Skeletal muscle cell (primary cell): ENCODE measurements around the gene ANKRD55.
"Not testable (repeated sequence)": the region's sequence is repeated elsewhere in the genome, so short reads cannot be mapped to it uniquely, and the experiment has no call there.

Experiments
- DNase-seq: peaks from one replicate; pipeline ENCODE4 v3.0.0-alpha.2; 2010; ENCODE audit warnings: low read depth
- H3K4me3 ChIP-seq: 2 replicates; pipeline ENCODE4 v1.5.1; 2011; ENCODE audit warnings: low read depth, mild to moderate bottlenecking, control low read depth, low read length, moderate library complexity

ANKRD55 gene

DNA sequence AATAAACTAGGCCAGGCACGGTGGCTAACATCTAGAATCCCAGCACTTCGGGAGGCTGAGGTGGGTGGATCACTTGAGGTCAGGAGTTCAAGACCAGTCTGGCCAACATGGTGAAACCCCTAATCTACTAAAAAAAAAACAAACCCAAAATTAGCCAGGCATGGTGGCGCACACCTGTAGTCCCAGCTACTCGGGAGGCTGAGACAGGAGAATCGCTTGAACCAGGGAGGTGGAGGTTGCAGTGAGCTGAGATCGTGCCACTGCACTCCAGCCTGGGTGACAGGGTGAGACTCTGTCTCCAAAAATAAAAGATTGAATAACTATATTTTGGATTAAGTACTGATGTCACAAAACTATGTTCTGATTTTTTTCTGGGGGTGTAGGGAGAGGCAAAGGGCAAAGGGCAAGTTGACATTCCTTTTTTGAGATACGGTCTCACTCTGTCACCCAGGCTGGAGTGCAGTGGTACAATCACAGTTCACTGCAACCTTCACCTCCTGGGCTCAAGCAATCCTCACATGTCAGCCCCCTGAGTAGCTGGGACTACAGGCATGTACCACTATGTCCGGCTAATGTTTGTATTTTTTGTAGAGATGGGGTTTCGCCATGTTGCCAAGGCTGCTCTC, 110.7 kb downstream of the ANKRD55 start:
- H3K4me3 ChIP-seq, DNase-seq: not testable (repeated sequence)

DNA sequence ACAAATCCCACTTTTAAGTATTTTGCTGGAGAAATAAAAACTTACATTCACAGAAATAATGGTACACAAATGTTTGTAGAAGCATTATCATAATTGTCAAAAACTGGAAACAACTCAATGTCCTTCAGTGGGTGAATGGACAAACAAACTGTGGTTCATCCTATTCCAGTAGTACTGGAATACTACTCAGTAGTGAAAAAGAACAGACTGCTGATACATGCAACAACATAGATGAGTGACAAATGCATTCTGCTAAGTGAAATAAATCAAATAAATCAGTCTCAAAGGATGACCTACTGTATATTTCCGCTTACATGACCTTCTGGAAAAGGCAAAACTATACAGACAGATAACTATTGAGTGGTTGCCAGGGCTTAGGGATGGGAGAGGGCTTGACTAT, 114.1 kb downstream of the ANKRD55 start:
- no peak overlapping the region for H3K4me3 ChIP-seq

DNA sequence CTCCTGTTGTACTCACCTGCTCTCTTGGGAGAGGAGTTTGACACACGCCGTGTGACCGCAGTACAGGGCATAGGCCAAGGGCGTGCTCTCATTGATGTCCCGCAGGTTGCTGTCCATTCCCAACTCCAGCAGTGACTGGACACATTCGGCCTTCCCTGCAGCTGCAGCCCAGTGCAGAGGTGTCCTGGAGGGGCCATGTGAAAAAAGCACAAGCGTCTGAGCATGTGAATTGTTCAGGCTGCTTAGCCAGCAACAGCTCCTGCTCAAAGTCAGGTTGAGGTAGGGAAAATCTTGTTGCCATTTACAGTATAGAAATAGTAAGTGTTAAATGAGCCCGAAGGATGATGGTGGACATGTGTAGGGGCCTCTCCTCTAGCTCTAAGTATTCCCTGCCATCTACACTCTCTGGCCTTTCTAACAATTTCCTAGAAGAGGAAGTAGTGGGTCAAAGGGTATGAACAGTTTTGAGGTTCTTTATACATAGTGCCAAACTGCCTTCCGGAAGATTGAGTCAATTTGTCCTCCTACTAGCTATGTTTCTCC, 116.5 kb downstream of the ANKRD55 start:
- DNase-seq, result no peak

More for the DNA sequence above, 114.1 kb downstream of the ANKRD55 start:
- DNase-seq, result no peak

DNA sequence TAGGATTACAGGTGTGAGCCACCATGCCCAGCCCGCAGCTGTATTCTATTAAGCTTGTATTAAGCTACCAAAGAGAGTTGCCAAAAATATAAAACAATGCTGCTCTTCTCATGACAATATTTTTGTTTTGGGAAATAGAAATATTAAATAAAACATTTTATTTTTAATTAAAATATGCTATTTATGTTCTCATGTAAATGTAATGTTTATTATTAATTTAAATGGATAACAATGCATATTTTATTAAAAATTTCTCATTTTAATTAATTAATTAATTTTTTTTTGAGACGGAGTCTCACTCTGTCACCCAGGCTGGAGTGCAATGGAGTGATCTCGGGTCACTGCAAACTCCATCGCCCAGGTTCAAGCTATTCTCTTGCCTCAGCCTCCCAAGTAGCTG, 117.5 kb downstream of the ANKRD55 start:
- DNase-seq, result no peak
- no peak overlapping the region for H3K4me3 ChIP-seq

More for the DNA sequence above, 116.5 kb downstream of the ANKRD55 start:
- no peak overlapping the region for H3K4me3 ChIP-seq

DNA sequence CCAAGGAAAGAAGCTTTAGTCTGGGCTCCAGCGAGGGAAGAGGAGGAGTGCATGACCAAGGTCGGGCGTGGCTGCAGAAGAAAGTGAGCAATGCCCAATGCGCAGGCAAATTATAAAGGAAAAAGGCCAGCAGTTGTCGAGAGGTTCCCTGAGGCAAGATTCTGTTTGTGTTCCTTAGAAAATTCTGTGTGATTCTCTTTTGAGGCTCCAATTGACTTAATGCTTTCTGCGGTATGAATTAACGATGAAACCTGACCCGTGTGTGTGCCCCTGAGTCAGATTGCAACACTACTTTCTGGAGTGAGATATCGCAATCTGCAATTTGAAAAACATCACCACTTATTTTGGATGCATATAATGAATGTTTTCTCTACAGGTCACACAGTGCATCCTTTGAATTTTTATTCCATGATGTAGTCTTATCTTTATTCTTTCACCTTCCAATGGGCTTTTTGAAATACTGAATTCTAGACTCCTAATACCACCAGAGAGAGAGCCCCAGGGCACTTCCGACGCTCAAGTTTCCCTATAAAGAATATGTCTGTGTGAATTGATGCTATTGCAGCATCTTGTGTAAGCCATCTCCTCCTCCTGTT, 120.5 kb downstream of the ANKRD55 start:
- DNase-seq, result no peak

DNA sequence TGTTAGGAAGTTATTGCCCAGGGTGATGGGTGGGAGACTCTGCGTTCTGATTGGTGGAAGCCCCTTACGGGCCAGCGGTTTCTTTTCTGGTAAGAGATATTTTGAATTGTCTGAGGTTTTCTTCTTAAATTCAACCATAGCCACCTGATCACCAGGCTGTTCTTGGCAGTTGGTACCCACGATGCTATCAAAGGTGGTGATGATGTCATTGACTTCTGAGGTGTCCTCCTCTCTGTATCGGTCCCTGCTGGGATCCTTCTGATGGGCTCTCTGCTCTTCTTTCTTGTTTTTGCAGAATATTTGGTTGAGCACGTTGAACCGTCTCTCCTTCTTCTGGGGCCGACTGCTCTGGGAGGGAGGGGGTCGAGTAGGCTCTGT, 121.7 kb downstream of the ANKRD55 start:
- no peak for DNase-seq
- no peak overlapping the region for H3K4me3 ChIP-seq

More for the DNA sequence above, 120.5 kb downstream of the ANKRD55 start:
- no peak overlapping the region for H3K4me3 ChIP-seq

DNA sequence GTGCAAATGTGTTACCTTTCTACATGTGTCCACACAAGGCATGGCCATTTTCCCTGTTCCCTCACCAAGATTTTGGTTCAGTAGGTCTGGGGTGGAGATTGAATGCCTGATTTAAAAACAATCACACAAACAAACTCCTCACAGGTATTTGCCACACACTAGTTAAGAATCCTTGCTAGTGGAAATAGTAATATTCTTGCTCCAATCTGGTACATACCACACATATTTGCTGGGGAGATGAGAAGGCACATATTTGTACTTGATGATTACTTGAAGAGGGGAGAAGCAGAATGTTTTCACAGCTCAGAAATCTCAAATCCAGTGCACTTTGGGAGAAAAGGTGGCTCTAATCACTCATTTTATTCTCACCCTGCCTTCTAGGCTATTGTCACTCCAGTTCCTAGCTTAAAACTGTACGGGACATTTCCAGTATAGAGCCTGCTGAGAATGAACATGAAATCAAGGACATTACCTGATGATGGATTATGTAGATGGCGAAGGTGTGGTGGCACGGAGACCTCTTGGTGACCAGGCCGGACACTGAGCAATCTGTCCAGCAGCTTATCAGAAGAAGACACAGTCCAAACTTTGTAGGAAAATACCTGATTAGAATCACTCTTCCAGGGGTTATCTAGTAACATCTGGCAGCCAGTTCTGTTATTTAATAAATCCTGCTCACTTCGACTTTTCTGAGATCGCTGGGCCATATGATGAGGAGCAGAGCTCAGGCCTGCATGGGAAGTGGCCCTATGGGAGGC, 122.3 kb downstream of the ANKRD55 start:
- H3K4me3 ChIP-seq, result no peak overlapping the region
- DNase-seq, result no peak

DNA sequence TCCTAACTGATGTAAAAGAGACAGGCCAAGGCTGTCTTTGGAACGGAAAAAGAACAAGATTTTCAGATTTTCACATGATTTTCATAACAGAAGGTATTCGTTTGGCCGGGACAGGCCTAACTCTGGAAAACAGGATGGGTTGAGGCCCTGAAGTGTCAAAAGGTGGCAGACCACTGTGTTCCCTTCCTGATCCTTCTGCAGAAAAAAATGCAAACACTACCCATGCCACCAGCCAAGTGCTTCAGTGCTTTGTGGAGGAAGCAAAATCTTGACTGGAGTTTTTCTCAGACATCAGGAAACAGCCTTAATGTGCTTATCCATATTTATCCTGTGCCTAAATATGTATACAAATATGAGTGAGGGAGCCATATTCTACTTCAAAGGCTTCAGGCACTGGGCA, 124.9 kb downstream of the ANKRD55 start:
- DNase-seq, result no peak

DNA sequence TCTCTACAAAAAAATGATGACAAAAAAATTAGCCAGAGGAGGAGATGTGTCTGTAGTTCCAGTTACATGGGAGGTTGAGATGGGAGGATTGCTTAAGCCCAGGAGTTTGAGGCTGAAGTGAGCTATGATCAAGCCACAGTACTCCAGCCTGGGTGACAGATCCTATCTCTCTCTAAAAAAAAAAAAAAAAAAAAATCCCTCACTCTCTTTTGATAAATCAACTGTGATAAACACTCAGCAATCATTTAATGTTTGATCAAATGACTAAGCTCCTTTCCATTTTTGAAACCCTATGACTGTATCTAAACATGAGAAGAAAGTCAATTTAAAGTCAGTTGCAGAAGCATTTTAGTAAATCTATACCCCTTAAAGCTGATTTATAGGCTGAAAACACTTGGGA, 126.3 kb downstream of the ANKRD55 start:
- DNase-seq, result no peak
- H3K4me3 ChIP-seq, result no peak overlapping the region

More for the DNA sequence above, 124.9 kb downstream of the ANKRD55 start:
- H3K4me3 ChIP-seq, result no peak overlapping the region

DNA sequence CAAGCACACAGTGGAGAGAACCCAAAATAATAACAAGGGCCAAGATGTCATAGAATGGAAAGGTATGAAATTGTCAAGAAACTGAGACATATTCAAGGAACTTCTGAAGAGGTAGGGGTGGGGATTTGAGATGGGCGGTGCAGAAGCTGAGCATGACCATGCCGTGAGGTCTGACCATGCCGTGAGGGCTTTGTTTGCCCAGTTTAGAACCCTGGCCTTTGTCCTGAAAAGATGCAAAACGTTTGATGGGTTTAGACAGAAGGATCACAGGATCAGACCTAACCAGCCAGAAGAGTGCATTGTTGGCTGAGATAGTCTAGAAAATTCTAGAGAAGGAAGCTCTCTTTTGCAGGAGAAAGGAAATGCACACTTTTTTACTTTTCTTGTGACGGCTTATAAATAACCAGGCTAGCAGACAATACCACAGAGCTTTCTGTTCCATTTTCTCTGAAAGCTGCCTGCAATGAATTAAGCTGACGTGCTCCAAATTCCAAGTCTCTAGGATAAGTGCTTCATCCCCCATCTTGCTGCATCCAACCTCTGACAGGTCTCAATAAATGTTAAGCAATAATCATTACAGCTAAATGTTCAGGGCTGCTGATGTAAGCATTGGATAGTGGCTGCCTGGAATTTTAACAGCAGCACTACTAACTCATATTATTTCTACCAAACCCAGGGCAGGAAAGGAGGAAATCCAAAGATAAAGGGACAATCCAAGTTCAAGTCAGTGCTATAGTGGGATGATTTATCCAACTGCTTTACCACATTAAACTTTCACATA, 127.4 kb downstream of the ANKRD55 start:
- no peak for DNase-seq
- no peak overlapping the region for H3K4me3 ChIP-seq

DNA sequence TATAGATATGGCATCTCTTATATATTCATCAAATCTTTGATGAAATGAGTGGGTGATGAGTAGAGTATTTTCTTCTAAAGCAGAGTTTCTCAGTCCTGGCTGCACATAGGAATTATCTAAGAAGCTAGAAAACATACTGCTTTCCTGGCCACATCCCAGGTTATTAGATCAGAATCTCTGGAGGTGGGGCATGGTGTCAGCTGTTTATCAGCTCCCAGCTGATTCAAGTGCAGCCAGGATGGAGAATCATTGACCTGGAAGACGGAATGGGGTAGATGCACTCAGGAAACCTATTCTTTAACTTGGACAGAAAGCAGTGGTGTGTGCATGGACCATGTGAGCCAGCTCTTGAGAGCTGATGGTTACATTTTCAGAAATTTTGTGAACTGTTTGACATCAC, 130.2 kb downstream of the ANKRD55 start:
- no peak for DNase-seq
- no peak overlapping the region for H3K4me3 ChIP-seq

DNA sequence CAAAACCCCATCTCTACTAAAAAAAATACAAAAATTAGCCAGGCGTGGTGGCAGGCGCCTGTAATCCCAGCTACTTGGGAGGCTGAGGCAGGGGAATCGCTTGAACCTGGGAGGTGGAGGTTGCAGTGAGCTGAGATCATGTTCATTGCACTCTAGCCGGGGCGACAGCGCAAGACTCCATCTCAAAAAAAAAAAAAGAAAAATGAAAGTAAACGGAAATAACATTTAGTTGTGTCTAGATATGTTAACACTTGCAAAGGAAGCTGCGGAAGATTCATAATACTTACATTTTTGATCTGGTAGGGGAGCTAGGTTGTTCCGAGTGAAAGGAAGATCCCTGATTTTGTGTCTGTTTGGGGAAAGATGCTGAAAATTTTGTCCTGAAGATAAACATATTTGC, 130.9 kb downstream of the ANKRD55 start:
- not testable (repeated sequence) for DNase-seq, H3K4me3 ChIP-seq

DNA sequence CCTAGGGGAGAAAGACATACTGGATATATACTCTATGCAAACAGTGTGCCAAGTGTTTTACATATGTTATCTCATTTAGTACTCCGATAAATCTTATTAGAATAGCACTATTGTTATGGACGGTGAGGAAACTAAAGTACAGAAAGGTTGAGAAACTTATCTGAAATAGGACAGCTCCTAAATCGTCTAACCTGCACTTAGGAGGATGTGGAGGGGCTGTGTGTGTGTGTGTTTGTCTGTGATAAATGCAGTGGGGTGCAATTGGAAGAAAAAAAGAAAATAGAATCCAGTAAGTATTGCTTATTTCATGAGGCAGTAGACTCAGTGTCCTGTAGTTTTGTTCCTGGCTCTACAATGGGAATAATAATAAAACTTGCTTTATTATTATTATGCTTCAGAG, 131.9 kb downstream of the ANKRD55 start:
- H3K4me3 ChIP-seq, result no peak overlapping the region
- DNase-seq, result no peak

DNA sequence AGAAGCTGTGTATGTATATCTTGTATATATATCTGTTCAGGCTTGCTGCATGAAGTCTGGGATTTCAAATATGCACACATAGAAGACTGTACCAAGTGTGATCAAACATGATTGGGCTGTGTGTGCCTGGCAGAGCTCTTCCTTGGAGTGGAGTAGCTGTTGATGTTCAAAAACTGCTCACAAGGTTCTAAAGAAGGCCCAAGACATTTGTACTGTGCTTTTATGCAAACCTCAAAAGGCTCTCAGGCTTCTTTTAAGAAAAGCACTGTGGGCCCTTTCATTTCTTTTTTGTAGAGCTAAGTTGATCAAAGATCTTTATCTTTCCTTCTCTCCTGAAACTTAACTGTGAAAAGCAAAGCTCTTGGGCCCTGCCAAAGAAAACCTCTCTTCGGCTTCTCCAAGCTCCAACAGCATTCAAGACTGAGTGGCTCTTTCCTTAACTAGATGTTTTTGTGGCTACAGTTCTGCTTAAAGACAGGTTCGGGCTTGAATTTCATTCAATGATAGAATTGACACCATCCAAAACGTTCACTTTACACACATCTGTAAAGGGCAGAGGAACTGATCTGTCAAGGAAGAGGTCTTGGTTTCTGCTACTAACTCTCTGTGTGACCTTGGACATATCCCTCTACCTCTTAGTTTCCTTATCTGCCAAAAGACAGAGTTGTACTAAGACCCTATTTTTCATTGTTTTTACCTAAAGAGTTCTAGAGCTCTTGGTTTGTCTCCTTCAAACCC, 132.5 kb downstream of the ANKRD55 start:
- no peak overlapping the region for H3K4me3 ChIP-seq
- DNase-seq, result no peak

DNA sequence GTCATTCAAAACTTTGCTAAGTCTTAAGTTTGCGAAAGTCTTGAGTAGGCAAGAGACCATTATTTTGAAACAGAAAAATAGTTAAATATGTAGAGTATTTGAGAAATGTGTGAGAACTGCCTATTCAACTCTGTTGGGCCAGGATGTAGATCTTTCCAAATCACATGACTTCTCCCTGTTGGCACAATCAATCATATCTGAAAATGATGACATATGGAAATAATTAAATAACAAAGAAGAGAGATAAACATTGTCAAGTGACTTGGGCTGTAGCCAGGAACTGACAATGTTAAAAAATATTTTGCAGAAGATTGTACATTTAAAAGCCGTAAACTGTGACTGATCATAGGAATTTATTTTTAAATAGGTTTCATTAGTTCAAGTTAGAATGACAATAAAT, 133.8 kb downstream of the ANKRD55 start:
- DNase-seq, result peak; percentile 51
- no peak overlapping the region for H3K4me3 ChIP-seq

DNA sequence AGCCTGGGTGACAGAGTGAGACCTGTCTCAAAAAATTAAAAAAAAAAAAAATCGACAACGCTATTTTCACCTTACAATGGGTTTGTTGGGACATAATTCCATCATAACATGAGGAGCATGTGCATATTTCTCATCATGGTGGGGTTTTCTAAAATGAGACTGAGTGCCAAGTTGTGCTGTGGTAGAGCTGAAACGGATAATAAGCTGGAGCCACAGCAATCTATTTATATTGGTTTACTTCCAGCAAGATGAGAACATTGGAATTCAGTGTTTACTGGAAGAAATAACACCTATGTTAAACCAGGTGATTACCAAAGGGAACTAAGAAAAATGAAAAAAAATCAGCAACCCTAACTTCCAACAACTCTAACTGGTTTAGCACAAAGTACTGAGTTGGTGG, 136.1 kb downstream of the ANKRD55 start:
- DNase-seq, result no peak
- no peak overlapping the region for H3K4me3 ChIP-seq

DNA sequence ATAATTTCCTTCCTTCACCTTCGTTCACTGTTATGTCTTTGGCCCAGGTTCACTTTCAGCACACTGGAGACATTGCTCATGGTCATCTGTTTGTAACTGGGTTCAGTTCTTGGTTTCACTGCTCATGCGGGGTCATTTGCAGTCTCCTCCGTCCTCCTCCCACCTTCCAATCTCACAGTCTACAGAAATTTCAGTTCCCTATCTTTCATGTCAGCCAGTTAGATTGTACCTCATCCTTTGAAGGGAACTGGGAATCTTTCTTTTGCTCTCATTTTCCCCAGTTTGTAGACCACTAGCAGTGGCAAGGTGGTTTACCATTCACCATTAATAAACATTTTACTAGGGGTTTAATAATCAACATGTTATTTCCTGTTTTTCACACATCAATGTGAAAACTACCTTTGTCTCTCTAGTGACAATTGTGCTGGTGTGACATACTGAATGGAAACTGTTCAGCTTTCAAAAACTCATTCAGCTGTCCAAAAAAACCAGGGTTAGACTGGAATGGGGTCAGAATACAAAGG, 137.5 kb downstream of the ANKRD55 start:
- H3K4me3 ChIP-seq, result no peak overlapping the region
- no peak for DNase-seq

DNA sequence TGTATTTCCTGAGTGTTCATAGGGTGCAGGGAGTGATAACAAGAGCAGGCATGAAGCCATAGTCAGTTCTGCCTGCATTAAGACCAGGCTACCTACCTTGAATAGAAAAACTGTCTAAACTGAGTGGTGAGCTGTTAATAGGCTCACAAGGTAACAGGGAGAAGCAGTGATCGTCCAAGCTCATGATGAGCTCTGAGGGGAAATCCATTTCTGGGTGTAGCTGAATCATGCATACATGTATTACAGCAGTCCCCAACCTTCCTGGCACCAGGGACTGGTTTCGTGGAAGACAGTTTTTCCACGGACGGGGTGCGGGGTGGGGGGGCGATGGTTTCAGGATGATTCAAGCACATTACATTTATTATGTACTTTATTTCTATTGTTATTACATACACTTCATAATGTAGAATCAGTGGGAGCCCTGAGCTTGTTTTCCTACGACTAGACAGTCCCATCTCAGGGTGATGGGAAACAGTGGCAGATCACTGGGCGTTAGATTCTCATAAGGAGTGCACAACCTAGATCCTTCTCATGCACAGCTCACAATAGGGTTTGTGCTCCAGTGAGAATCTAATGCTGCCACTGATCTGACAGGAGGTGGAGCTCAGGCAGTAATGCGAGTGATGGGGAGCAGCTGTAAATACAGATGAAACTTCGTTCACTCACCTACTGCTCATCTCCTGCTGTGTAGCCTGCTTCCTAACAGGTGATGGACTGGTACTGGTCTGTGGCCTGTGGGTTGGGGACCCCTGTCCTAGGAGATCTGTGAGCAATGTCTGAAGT, 138.4 kb downstream of the ANKRD55 start:
- DNase-seq, result no peak
- H3K4me3 ChIP-seq, result no peak overlapping the region
